NCI-H146 treated with DMSO at 0.1 percent for 48 hours (cell line): ENCODE measurements around the gene SVOP.
"Not testable (repeated sequence)": the region's sequence is repeated elsewhere in the genome, so short reads cannot be mapped to it uniquely, and the experiment has no call there.

ENCODE experiments used
- DNase-seq: peaks from one replicate; lab custom pipeline; 2025; ENCODE audit not compliant: unreplicated experiment; lab: John Stamatoyannopoulos, UW

The SVOP gene

DNA sequence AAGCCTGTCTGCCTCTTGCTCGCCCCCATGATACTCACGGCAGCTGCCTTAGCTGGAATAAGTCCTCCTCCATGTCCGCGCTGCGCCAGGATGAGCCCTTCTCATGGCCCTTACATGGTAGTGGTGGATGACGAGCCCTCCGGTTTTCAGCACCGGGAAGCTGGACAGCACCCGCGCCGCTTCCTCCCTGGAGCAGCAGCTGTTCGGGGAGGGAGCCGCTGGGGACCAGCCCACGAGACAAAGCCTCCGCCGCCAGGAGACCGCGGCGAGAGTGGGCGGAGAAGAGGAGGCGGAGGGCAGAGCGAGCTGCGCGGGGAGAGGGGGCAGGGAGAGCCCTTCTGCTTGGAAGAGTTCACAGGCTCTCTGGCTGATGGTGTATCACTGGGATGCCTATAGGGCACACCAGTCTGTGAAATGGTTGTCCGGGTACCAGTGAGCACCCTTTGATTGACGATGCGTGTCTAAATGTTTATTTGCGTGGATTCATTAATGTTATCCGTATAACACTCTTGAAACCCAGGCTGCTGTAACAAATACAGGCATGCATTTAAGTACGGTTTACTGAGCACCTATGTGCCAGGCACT, at the start of gene SVOP:
TSS of gene SVOP (minus strand) at position 273 of the 585 bp plus-strand sequence. CDS start at position 73, 200 bp downstream.
- DNase-seq, result peak; percentile 73

DNA sequence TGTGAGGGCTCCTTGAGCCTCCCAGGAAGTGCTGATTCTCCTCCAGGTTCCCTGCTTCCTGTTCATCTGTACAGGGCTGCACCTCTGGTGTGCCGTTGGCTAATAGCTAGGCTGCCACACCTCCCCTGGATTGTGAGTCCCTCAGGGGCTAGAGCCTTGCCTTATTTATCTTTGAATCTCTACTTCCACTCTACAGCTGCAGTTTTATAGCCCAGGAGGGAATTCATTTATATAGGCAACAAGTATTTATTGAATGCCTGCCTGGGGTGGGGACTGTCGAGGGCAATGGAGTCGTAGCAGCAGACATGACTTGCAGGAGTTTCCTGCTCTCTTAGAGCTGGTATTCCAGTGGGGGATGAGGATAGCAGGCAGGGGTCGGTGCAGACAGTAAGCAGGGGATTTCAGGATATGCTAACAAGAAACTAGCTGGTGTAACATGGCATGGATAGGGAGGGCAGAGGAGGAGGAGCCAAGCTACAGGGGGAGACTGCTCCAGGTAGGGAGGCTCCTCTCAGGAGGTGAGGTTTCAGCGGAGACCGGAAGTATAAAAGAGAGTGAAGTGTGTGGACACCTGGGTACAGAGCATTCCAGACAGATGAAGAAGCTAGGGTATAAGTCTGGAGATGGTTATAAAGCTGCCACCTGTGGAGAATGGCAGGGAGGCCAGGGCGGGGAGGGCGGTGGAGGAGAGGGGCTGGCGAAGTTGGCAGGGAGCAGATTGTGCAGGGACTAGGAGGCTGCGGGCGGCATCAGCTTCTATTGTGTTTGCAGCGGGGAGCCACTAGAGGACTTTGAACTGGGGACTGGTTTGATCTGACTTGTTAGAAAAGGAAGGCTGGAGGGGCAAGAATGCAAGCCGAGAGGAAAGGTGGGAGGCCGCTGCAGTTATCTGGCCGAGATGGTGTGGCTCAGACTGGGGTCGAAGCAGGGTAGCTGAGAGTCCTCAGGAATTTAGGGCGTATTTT, 48.7 kb upstream of the SVOP start:
- no peak for DNase-seq

- no peak for DNase-seq
Observed at GRCh38 chr12:109065853-109066193, 45.0 kb upstream of the SVOP start.

DNA sequence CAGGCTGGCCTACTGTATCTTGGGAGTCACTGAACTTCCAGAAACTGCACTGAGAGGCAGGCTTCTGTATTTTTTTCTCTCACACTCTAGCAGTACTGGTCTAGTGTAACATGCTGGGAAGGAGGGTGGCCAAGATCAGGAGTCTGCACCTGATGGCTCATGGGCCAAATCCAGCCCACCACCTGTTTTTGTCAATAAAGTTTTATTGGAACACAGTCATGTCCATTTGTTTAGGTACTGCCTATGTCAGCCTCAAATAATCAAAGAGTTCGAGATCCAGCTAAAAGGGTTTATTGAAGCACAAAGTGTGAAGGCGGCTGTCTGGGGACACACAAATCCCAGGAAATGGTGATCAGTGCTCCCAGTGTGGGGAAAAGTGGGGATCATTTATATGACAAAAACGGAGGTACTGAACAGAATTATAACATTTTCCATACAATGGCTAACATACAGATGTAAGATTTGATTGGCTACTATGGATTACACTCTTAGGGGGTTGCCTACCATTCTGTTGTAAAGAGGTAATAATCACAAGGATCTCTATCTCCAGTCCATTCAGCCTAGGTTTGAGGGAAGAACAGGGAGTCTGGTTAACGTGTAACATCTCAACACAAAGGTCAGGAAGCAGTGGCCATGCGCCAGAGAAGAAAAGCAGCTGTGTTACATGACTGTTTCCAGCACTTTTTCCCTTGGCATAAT, 44.4 kb upstream of the SVOP start:
- DNase-seq, result no peak

GRCh38 chr12:109064143-109064542, 43.3 kb upstream of the SVOP start:
- no peak for DNase-seq

GRCh38 chr12:109058773-109059172, 37.9 kb upstream of the SVOP start:
- DNase-seq, result no peak

GRCh38 chr12:109057376-109057775, 36.5 kb upstream of the SVOP start:
- no peak for DNase-seq

GRCh38 chr12:109056891-109057290, 36.0 kb upstream of the SVOP start:
- DNase-seq, result no peak

DNA sequence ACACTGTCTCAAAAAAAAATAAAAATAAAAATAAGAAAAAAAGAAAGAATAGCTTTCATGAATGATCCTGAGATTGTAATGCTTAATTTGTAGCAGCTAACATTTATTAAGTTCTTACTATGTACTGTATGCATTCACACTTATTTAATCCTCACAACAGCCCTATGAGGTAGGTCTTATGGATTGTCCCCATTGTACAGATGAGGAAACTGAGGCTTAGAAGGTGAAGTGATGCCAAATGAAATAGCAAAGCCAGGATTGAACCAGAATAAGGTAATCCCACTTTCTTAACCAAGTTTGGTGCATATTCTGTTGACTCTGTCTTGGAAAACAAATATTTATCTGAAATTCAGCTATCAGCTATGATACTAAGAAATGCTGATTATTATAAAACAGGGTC, 33.7 kb upstream of the SVOP start:
- no peak for DNase-seq

DNA sequence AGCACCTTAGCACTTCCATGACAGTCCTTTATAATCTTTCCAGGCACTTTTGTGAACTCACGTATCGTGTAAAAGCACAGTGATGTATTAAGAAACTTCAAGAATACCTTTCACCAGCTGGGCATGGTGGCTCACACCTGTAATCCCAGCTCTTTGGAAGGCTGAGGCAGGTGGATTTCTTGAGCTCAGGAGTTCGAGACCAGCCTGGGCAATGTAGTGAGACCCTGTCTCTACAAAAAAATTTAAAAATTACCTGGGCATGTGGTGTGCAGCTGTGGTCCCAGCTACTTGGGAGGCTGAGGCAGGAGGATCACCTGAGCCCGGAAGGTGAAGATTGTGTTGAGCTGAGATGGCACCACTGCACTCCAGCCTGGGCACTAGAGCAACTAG, 33.3 kb upstream of the SVOP start:
- not testable (repeated sequence) for DNase-seq

DNA sequence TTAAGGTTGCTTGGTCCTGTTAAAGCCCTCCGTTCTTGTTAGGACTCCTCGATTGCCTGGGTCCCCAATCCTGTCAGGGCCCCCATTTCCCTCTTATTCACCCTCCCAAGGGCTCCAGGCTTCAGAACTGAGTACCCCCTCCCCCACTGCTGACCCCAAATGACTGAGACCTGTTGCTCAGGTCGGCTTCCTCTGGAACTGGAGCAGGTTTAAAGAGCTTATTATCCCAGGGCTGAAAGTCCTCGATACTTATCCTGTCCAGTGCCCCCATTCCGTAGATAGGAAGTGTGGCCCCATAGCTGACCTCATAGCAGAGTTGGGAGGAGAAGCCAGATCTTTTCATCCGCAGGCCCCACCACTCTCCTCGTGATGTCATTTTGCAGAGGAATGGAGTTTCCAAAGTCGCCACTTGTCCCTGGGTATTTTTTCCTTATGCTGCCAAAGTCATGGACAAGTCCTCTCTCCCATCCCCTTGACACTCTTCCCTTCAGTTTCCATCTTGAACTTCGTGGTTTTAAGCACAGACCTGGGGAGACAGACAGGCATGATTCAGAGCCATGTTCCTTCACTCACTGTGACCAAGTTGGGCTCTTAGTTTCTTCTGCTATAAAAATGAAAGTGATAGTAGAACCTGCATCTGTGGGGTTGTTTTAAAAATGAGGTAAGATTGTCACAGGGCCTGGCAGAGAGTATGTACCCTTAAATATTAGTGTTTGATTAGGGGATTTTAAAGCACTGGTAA, 32.7 kb upstream of the SVOP start:
- no peak for DNase-seq

- DNase-seq, result no peak
Observed at GRCh38 chr12:109052414-109053323, 31.8 kb upstream of the SVOP start, which contains the start of gene USP30. USP30 (plus strand) TSS chr12:109052576; CDS start chr12:109052679, 103 bp downstream.

DNA sequence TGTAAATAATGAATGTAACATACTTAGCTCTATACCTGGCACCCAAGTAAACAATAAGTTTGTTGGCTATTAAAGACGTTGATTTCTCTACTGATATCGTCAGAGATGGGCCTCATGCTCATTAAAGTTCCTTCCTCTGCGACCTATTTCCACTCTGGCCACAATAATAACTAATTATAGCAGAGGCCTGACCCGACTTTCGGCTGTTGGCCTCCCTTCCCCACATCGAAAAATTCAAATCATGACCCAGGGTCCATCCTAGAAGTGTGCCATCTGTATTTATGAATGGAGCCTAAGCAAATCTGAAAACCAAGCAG, 31.2 kb upstream of the SVOP start:
- peak; percentile 65 for DNase-seq

- DNase-seq, result not testable (repeated sequence)
Observed at GRCh38 chr12:109049794-109050193, 28.9 kb upstream of the SVOP start.

DNA sequence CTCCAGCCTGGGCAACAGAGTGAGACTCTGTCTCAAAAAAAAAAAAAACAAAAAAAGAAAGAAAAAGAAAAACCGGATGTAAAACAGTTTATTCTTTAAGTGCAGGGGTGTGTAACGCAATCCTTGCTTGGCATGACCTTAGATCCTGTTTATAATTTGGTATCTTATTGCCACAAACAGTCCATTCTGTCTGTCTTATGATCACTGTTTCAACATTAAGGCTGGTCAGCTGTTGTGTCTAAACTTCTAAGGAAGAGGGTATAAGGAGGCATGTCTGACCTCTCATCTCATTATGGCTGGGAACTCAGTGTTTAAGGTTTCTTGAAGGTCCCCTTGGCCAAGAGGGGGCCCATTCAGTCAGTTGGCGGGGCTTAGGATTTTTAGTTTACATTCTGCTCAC, 27.8 kb upstream of the SVOP start:
- not testable (repeated sequence) for DNase-seq

DNA sequence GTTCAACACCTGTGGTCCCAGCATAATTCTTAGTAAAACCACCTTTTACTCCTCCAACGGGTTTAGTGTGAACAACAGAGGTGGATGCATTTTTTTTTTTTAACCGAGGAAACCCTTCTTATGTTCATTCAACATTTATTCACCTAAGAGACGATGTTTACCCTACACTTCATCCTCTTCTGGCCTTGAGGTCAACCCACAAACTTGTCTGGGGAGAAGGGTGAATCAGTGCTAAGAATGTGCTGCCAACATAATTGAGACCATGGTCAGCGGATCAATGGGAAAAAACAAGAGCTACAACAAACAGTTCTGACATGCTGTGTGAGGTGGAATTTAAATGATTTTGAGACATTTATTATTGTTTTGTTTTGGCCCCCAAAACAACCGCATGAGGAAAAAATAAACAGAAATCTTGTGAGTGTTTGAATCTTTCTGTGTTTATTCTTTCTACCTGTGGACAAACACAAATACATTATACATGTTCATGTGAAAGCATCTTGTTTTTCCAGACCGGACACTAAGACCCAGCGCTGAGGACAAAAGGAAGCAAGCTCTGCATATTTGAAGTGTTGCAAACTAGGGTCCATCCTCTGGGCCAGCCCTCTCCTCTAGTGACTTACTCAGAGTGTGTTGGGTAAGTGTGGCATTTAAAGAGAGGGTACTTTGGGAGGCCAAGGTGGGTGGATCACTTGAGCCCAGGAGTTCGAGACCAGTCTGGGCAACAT, 26.4 kb upstream of the SVOP start:
- DNase-seq, result no peak

GRCh38 chr12:109044241-109044640, 23.4 kb upstream of the SVOP start:
- DNase-seq, result no peak

GRCh38 chr12:109036975-109037374, 16.1 kb upstream of the SVOP start:
- no peak for DNase-seq
